Placental epithelial cell (primary cell): ENCODE measurements around the gene GDAP1L1. TPM values are rescaled to one million over a fixed set of nuclear protein-coding genes. Genes with fewer than 3 reads are reported as not detected.

Source experiments
- total RNA-seq: library from RNA; depleted of rRNA; stranded (reverse); fragments of >200 nt; gene quantifications from 2 replicates; pipeline ENCODE4 v1.2.3, GENCODE V29; 2012

Gene GDAP1L1
- total RNA-seq = not detected in 2 replicates

GRCh38 chr20:44247131-44247571 is at the start of gene GDAP1L1:
Gene GDAP1L1 (plus strand): TSS chr20:44247308. CDS start chr20:44247335, 27 bp downstream.

DNA sequence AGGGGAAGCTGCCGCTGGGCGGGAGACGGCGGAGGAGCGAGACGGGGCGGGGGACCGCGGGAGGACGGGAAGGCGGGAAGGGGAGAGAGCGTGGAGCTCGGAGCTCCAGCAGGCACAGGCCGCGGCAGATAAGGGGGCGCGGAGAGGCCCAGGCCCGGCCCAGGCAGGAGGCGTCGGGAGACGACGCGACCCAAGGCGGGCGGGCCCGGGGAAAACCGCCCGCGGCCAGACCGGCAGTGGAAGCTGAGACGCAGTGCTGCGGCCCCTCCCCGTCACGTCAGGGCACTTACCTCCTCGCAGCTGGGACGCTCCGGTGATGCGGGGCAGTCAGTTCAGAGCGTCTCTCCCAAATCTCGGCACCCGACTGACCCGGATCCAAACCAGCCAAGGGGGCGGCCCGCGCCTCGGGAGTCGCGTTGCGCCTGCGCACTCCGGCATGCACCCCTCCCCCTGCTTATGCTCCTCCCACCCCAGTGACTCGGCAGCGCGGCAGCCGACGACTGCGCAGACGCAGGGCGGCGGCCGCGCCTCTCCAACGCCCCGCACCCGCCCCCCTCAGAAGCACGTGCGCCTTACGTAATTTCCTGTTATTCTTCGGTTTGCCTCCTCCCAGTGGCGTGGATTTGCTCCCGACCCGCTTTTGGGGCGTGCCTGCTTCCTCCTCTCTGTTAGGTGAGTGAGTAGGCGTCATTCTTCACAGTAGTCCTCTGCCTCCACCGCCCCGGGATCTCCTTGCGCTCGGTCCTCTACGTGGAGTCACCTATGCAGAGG is 36.5 kb upstream of the GDAP1L1 start, which contains the start of gene OSER1:
OSER1 (minus strand) TSS at position 366 of the 771 bp plus-strand sequence. CDS start 3,814 bp downstream, outside the sequence.

GRCh38 chr20:44310664-44311639 is 63.8 kb downstream of the GDAP1L1 start, which contains the start of gene FITM2:
Gene FITM2 (minus strand): TSS chr20:44311202. CDS start chr20:44311148, 54 bp downstream.

Other genes with a start within 250 kb of the GDAP1L1 start
- gene JPH2, start 60.1 kb upstream of the GDAP1L1 start, total RNA-seq = 132 and 155 TPM in 2 replicates
- gene OSER1, start 36.5 kb upstream of the GDAP1L1 start, total RNA-seq = 38.1 and 58.1 TPM in 2 replicates
- 3.1 and 5.1 TPM in 2 replicates for gene FITM2, start 63.9 kb downstream of the GDAP1L1 start, total RNA-seq
- gene R3HDML, start 89.7 kb downstream of the GDAP1L1 start, total RNA-seq = not detected in 2 replicates
- gene HNF4A, start 108.4 kb downstream of the GDAP1L1 start, total RNA-seq = not detected in 2 replicates
- 9.8 and 23.9 TPM in 2 replicates for gene TTPAL, start 228.6 kb downstream of the GDAP1L1 start, total RNA-seq